Muscle of leg (tissue), 11 donors: ENCODE measurements around the gene DGKZ. TPM values are rescaled to one million over a fixed set of nuclear protein-coding genes. Genes with fewer than 3 reads are reported as not detected.

Experiments used
- DNase-seq: peaks from one replicate; pipeline ENCODE4 v3.0.0; 2013
- H3K27ac ChIP-seq: one replicate; pipeline ENCODE4 v1.5.1; 2013; ENCODE audit warnings: mild to moderate bottlenecking, low read length, control low read depth
- H3K27me3 ChIP-seq: one replicate; pipeline ENCODE4 v1.6.1; 2013; ENCODE audit warnings: low read length; ENCODE audit not compliant: control insufficient read depth, insufficient read depth
- H3K36me3 ChIP-seq: one replicate; pipeline ENCODE4 v1.6.1; 2013; ENCODE audit warnings: low read length; ENCODE audit not compliant: control insufficient read depth, insufficient read depth
- H3K4me1 ChIP-seq: one replicate; pipeline ENCODE4 v1.6.1; 2013; ENCODE audit warnings: low read length; ENCODE audit not compliant: control insufficient read depth, insufficient read depth
- H3K4me3 ChIP-seq: one replicate; pipeline ENCODE4 v1.5.1; 2013; ENCODE audit warnings: low read length, control low read depth
- H3K9me3 ChIP-seq: replicated peaks from 2 replicates; pipeline ENCODE4 v1.6.1; 2013; ENCODE audit warnings: low read depth, low read length; ENCODE audit not compliant: control insufficient read depth
- WGBS: methylation state at CpG from one replicate; pipeline ENCODE4 v1.1.5; 2013; ENCODE audit warnings: missing lambda C conversion rate; ENCODE audit not compliant: insufficient coverage; 5-methylcytosine and 5-hydroxymethylcytosine counted together
- polyA plus RNA-seq, 8 donors: library from polyadenylated mRNA; unstranded; fragments of 120-200 nt; gene quantifications; one replicate each; pipeline versions ENCODE4 v1.2.1 to v1.2.3, GENCODE V29; 2013; ENCODE audit warnings: inconsistent platforms in 1 of 8, low replicate concordance in 1 of 8; ENCODE audit not compliant: insufficient read length in 8 of 8, insufficient read depth in 1 of 8
- total RNA-seq: library from RNA; stranded (reverse); fragments of 120-200 nt; gene quantifications from one replicate; pipeline ENCODE4 v1.2.4, GENCODE V29; 2013

DGKZ gene
- total and polyA plus RNA-seq, 9 donors: 42.5 to 86.8 (median 72.6) TPM

- peaks cover 39% of the 10 kb centered on the region for H3K4me1 ChIP-seq
- no peak overlapping the region for H3K4me3 ChIP-seq
- peaks cover 67% of the 10 kb centered on the region for H3K27me3 ChIP-seq
- no peak overlapping the region for H3K27ac ChIP-seq
- peaks cover 13% of the 10 kb centered on the region for H3K36me3 ChIP-seq
- WGBS: 95% methylated on average over 25 of the region's 25 CpGs
- H3K9me3 ChIP-seq: no peaks in the 10 kb centered on the region
- no peak for DNase-seq
These were observed 38.8 kb downstream of the DGKZ start for GRCh38 chr11:46386005-46386578.

GRCh38 chr11:46386674-46387073 lies 39.4 kb downstream of the DGKZ start:
- Histone ChIP-seq H3K36me3 (peaks cover 13% of the 10 kb centered on the region), H3K9me3 (no peaks in the 10 kb centered on the region), H3K27ac (no peak overlapping the region), H3K27me3 (peaks cover 70% of the 10 kb centered on the region), H3K4me1 (peaks cover 39% of the 10 kb centered on the region), H3K4me3 (no peak overlapping the region)
- WGBS: 85% methylated on average over 4 of the region's 4 CpGs
- no peak for DNase-seq

GRCh38 chr11:46387456-46387855 lies 40.2 kb downstream of the DGKZ start:
- H3K27me3 ChIP-seq: peaks cover 66% of the 10 kb centered on the region
- peaks cover 32% of the 10 kb centered on the region for H3K4me1 ChIP-seq
- H3K9me3 ChIP-seq: no peaks in the 10 kb centered on the region
- DNase-seq: no peak
- peaks cover 13% of the 10 kb centered on the region for H3K36me3 ChIP-seq
- H3K27ac ChIP-seq: no peak overlapping the region
- H3K4me3 ChIP-seq: no peak overlapping the region
- 78% methylated on average over 3 of the region's 5 CpGs for WGBS

- H3K4me3 ChIP-seq: no peak overlapping the region
- peaks cover 30% of the 10 kb centered on the region for H3K4me1 ChIP-seq
- peak; percentile 14 for DNase-seq
- H3K36me3 ChIP-seq: peaks cover 7% of the 10 kb centered on the region
- H3K9me3 ChIP-seq: no peaks in the 10 kb centered on the region
- H3K27ac ChIP-seq: no peak overlapping the region
- peaks cover 63% of the 10 kb centered on the region for H3K27me3 ChIP-seq
- whole genome bisulfite sequencing: 6% methylated on average over 8 of the region's 24 CpGs
These were observed 40.8 kb downstream of the DGKZ start for GRCh38 chr11:46387919-46388618.

GRCh38 chr11:46388619-46389449 lies 41.6 kb downstream of the DGKZ start:
- H3K27me3 ChIP-seq: peaks cover 65% of the 10 kb centered on the region
- H3K4me3 ChIP-seq: no peak overlapping the region
- H3K36me3 ChIP-seq: peaks cover 1% of the 10 kb centered on the region
- no peaks in the 10 kb centered on the region for H3K9me3 ChIP-seq
- peaks cover 33% of the 10 kb centered on the region for H3K4me1 ChIP-seq
- DNase-seq: no peak
- WGBS: 3% methylated on average over 16 of the region's 21 CpGs
- no peak overlapping the region for H3K27ac ChIP-seq

GRCh38 chr11:46389450-46390330 lies 42.4 kb downstream of the DGKZ start:
- DNase-seq: peak; percentile 64
- Histone ChIP-seq H3K36me3 (no peaks in the 10 kb centered on the region), H3K27me3 (peaks cover 65% of the 10 kb centered on the region), H3K4me1 (peaks cover 33% of the 10 kb centered on the region), H3K4me3 (peak overlapping the region; percentile 42), H3K27ac (no peak overlapping the region), H3K9me3 (no peaks in the 10 kb centered on the region)
- 2% methylated on average over 74 of the region's 80 CpGs for WGBS

GRCh38 chr11:46390331-46391171 lies 43.3 kb downstream of the DGKZ start:
- no peak overlapping the region for H3K27ac ChIP-seq
- DNase-seq: no peak
- WGBS: 6% methylated on average over 45 of the region's 49 CpGs
- no peaks in the 10 kb centered on the region for H3K36me3 ChIP-seq
- H3K27me3 ChIP-seq: peaks cover 65% of the 10 kb centered on the region
- peaks cover 33% of the 10 kb centered on the region for H3K4me1 ChIP-seq
- H3K4me3 ChIP-seq: no peak overlapping the region
- no peaks in the 10 kb centered on the region for H3K9me3 ChIP-seq

GRCh38 chr11:46391186-46391577 lies 43.9 kb downstream of the DGKZ start:
- Histone ChIP-seq H3K27me3 (peaks cover 62% of the 10 kb centered on the region), H3K36me3 (peaks cover 5% of the 10 kb centered on the region), H3K27ac (no peak overlapping the region), H3K4me1 (peaks cover 33% of the 10 kb centered on the region), H3K9me3 (no peaks in the 10 kb centered on the region), H3K4me3 (no peak overlapping the region)
- 1% methylated on average over 30 of the region's 31 CpGs for WGBS
- no peak for DNase-seq
